Calu3 (cell line): ENCODE measurements around the gene GIN1. TPM values are rescaled to one million over a fixed set of nuclear protein-coding genes. Genes with fewer than 3 reads are reported as not detected.
"Not testable (repeated sequence)": the region's sequence is repeated elsewhere in the genome, so short reads cannot be mapped to it uniquely, and the experiment has no call there.

Experiments
- BruUV-seq: library from RNA; stranded (reverse); fragments of 400-500 nt; replicated peaks from 2 replicates; lab custom pipeline; 2021; lab: Mats Ljungman, UMichigan
- CTCF ChIA-PET: fragments of 300-600 bp; sonication (Branson Sonifier 250); formaldehyde crosslinking; loops from one replicate; lab custom pipeline; 2022; ENCODE audit warnings: antibody characterized with exemption; lab: Charles Lee
- DNase-seq: peaks from one replicate; pipeline ENCODE4 v3.0.0; 2022
- H3K27ac Mint-ChIP-seq: one replicate; pipeline ENCODE4 v1.8.0; 2022; ENCODE audit warnings: mixed read lengths; ENCODE audit not compliant: unreplicated experiment
- H3K27me3 Mint-ChIP-seq: one replicate; pipeline ENCODE4 v1.8.0; 2022; ENCODE audit warnings: mixed read lengths; ENCODE audit not compliant: unreplicated experiment
- H3K36me3 Mint-ChIP-seq: one replicate; pipeline ENCODE4 v1.8.0; 2022; ENCODE audit warnings: mild to moderate bottlenecking, moderate library complexity, mixed read lengths; ENCODE audit not compliant: insufficient read depth, unreplicated experiment
- H3K4me1 Mint-ChIP-seq: one replicate; pipeline ENCODE4 v1.8.0; 2022; ENCODE audit warnings: mild to moderate bottlenecking, low read depth, mixed read lengths; ENCODE audit not compliant: unreplicated experiment
- H3K4me3 Mint-ChIP-seq: one replicate; pipeline ENCODE4 v1.8.0; 2022; ENCODE audit warnings: mild to moderate bottlenecking, low read depth, moderate library complexity, mixed read lengths; ENCODE audit not compliant: unreplicated experiment
- H3K9me3 Mint-ChIP-seq: one replicate; pipeline ENCODE4 v1.8.0; 2022; ENCODE audit warnings: low read depth, mixed read lengths; ENCODE audit not compliant: unreplicated experiment
- intact Hi-C: fragments of 100-400 bp; cut with micrococcal nuclease; formaldehyde crosslinking; loops from one replicate; pipeline ENCODE4 v1.10.0; 2022; ENCODE audit not compliant: unreplicated experiment
- total RNA-seq: library from RNA; stranded (reverse); gene quantifications from 2 replicates; pipeline ENCODE4 v1.2.3, GENCODE V29; 2022
- TF ChIP-seq, protein P1 (sequence below): fragments of 200-600 bp; IDR thresholded peaks from one replicate; pipeline ENCODE4 v1.8.0; 2022; ENCODE audit warnings: antibody characterized with exemption; ENCODE audit not compliant: unreplicated experiment

Gene GIN1
- total RNA-seq, 1 experiment from 2014 or later = 12.0 TPM

GRCh38 chr5:103079796-103080195, 40.1 kb downstream of the GIN1 start:
- no peaks in the 10 kb centered on the region for H3K27me3 Mint-ChIP-seq
- intact Hi-C loops = no loop called here
- no peaks in the 10 kb centered on the region for H3K4me1 Mint-ChIP-seq
- BruUV-seq = no TSS peak
- no peaks in the 10 kb centered on the region for H3K36me3 Mint-ChIP-seq
- CTCF ChIA-PET = interaction anchor here (0.5 kb wide), 1 partner anchor 774 kb away, joined by 5 read pairs; no protein-coding TSS in a partner anchor
- no peak overlapping the region for H3K4me3 Mint-ChIP-seq
- TF ChIP-seq, protein P1, sequence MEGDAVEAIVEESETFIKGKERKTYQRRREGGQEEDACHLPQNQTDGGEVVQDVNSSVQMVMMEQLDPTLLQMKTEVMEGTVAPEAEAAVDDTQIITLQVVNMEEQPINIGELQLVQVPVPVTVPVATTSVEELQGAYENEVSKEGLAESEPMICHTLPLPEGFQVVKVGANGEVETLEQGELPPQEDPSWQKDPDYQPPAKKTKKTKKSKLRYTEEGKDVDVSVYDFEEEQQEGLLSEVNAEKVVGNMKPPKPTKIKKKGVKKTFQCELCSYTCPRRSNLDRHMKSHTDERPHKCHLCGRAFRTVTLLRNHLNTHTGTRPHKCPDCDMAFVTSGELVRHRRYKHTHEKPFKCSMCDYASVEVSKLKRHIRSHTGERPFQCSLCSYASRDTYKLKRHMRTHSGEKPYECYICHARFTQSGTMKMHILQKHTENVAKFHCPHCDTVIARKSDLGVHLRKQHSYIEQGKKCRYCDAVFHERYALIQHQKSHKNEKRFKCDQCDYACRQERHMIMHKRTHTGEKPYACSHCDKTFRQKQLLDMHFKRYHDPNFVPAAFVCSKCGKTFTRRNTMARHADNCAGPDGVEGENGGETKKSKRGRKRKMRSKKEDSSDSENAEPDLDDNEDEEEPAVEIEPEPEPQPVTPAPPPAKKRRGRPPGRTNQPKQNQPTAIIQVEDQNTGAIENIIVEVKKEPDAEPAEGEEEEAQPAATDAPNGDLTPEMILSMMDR = no peak
- DNase-seq = no peak
- H3K27ac Mint-ChIP-seq = no peak overlapping the region
- peaks cover 46% of the 10 kb centered on the region for H3K9me3 Mint-ChIP-seq

GRCh38 chr5:103075442-103075841, 44.5 kb downstream of the GIN1 start:
- TF ChIP-seq, protein P1 = no peak
- CTCF ChIA-PET = no interaction called here
- no peaks in the 10 kb centered on the region for H3K36me3 Mint-ChIP-seq
- no TSS peak for BruUV-seq
- intact Hi-C loops = no loop called here
- no peaks in the 10 kb centered on the region for H3K27me3 Mint-ChIP-seq
- H3K9me3 Mint-ChIP-seq = peaks cover 32% of the 10 kb centered on the region
- DNase-seq = no peak
- H3K4me3 Mint-ChIP-seq = no peak overlapping the region
- H3K27ac Mint-ChIP-seq = no peak overlapping the region
- no peaks in the 10 kb centered on the region for H3K4me1 Mint-ChIP-seq

DNA sequence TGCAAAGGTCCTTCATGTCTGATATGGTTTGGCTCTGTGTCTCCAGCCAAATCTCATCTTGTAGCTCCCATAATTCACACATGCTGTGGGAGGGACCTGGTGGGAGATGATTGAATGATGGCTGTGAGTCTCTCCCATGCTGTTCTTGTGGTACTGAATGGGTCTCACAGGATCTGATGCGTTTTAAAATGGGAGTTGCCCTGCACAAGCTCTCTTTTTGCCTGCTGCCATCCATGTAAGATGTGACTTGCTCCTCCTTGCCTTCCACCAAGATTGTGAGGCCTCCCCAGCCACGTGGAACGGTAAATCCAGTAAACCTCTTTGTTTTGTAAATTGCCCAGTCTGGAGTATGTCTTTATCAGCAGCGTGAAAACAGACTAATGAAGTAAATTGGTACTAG, 46.4 kb downstream of the GIN1 start:
- H3K4me1 Mint-ChIP-seq, H3K4me3 Mint-ChIP-seq, H3K27me3 Mint-ChIP-seq, H3K36me3 Mint-ChIP-seq, CTCF ChIA-PET, DNase-seq, H3K27ac Mint-ChIP-seq, intact Hi-C loops, BruUV-seq: not testable (repeated sequence)
- peaks cover 27% of the 10 kb centered on the region for H3K9me3 Mint-ChIP-seq

GRCh38 chr5:103066326-103066725, 53.6 kb downstream of the GIN1 start:
- Mint-ChIP-seq H3K27me3 (no peaks in the 10 kb centered on the region), H3K4me1 (peaks cover 6% of the 10 kb centered on the region), H3K9me3 (no peaks in the 10 kb centered on the region), H3K4me3 (no peak overlapping the region), H3K36me3 (no peaks in the 10 kb centered on the region), H3K27ac (no peak overlapping the region)
- intact Hi-C loops = loop anchor here (10.0 kb wide), 1 partner anchor 408 kb away; no protein-coding TSS in a partner anchor
- TF ChIP-seq, protein P1 = no peak
- BruUV-seq = no TSS peak
- DNase-seq = no peak
- CTCF ChIA-PET = interaction anchor here (0.7 kb wide), 1 partner anchor 82 kb away, joined by 4 read pairs; no protein-coding TSS in a partner anchor

GRCh38 chr5:103060424-103060954, 59.4 kb downstream of the GIN1 start:
- Mint-ChIP-seq H3K27me3 (no peaks in the 10 kb centered on the region), H3K36me3 (no peaks in the 10 kb centered on the region), H3K4me1 (peaks cover 44% of the 10 kb centered on the region), H3K4me3 (no peak overlapping the region), H3K27ac (no peak overlapping the region), H3K9me3 (no peaks in the 10 kb centered on the region)
- peak; percentile 4 for DNase-seq
- TF ChIP-seq, protein P1 = no peak
- intact Hi-C loops = loop anchor here (2.0 to 10.0 kb wide), 3 partner anchors 58 to 414 kb away; no protein-coding TSS in a partner anchor
- no TSS peak for BruUV-seq
- CTCF ChIA-PET = no interaction called here
